HEK293 (cell line): ENCODE measurements around the gene CNOT8.

Experiments used
- CTCF ChIA-PET: fragments of 350-600 bp; formaldehyde crosslinking; extraction: SDS; loops from one replicate; lab custom pipeline; 2021; ENCODE audit warnings: antibody characterized with exemption; lab: Yijun Ruan, JAX
- POLR2A ChIA-PET: fragments of 300-600 bp; formaldehyde crosslinking; extraction: SDS; loops from one replicate; lab custom pipeline; 2020; ENCODE audit warnings: antibody characterized with exemption, inconsistent platforms; lab: Yijun Ruan, JAX
- H3K27ac ChIP-seq: fragments of 200-500 bp; sonication (Bioruptor generic); 2 replicates; pipeline ENCODE4 v1.5.1; 2014; ENCODE audit warnings: low read depth, low read length, control low read depth, inconsistent platforms; ENCODE audit errors: extremely low read depth
- H3K36me3 ChIP-seq, 2 experiments: fragments of 200-500 bp in 1 of 2; sonication (Bioruptor generic) in 1 of 2; 1 replicate in 1 of 2; 2 replicates in 1 of 2; pipeline ENCODE4 v1.5.1; 2014 to 2017; ENCODE audit warnings: inconsistent platforms in 2 of 2, low read length in 2 of 2; ENCODE audit not compliant: control insufficient read depth in 2 of 2, insufficient read depth in 1 of 2
- H3K4me1 ChIP-seq: fragments of 200-500 bp; sonication (Bioruptor generic); 2 replicates; pipeline ENCODE4 v1.5.1; 2014; ENCODE audit warnings: mild to moderate bottlenecking, low read length, inconsistent platforms; ENCODE audit not compliant: control insufficient read depth, insufficient read depth
- H3K4me3 ChIP-seq: 2 replicates; pipeline ENCODE4 v1.5.1; 2011; ENCODE audit warnings: low read depth, mild to moderate bottlenecking, control low read depth, low read length, moderate library complexity
- H3K9me3 ChIP-seq: fragments of 200-500 bp; sonication (Bioruptor generic); 2 replicates; pipeline ENCODE4 v1.5.1; 2014; ENCODE audit warnings: low read depth, low read length, inconsistent platforms; ENCODE audit not compliant: control insufficient read depth, insufficient read depth
- KLF8 ChIP-seq: fragments of 450-650 bp; formaldehyde crosslinking; IDR thresholded peaks from 2 replicates; pipeline ENCODE4 v1.5.1; 2016; ENCODE audit warnings: missing biosample characterization, missing genetic modification characterization
- KLF9 ChIP-seq: fragments of 450-650 bp; formaldehyde crosslinking; IDR thresholded peaks from 2 replicates; pipeline ENCODE4 v1.5.1; 2016; ENCODE audit warnings: missing biosample characterization, missing genetic modification characterization, low read depth
- TRIM28 ChIP-seq: IDR thresholded peaks from 2 replicates; pipeline ENCODE4 v1.6.1; 2011; ENCODE audit warnings: low read length, control low read depth, borderline replicate concordance
- WT1 ChIP-seq: fragments of 450-650 bp; formaldehyde crosslinking; IDR thresholded peaks from 2 replicates; pipeline ENCODE4 v1.5.1; 2016; ENCODE audit warnings: missing biosample characterization, missing genetic modification characterization
- ZBTB44 ChIP-seq: fragments of 450-650 bp; IDR thresholded peaks from 2 replicates; pipeline ENCODE4 v1.5.1; 2018; ENCODE audit warnings: missing biosample characterization, mild to moderate bottlenecking, missing genetic modification characterization
- ZBTB7A ChIP-seq: fragments of 450-650 bp; formaldehyde crosslinking; IDR thresholded peaks from 2 replicates; pipeline ENCODE4 v1.5.1; 2016; ENCODE audit warnings: low read depth, missing biosample characterization, missing genetic modification characterization
- ZEB2 ChIP-seq: fragments of 450-650 bp; formaldehyde crosslinking; IDR thresholded peaks from 2 replicates; pipeline ENCODE4 v1.5.1; 2016; ENCODE audit warnings: missing biosample characterization, missing genetic modification characterization
- ZNF175 ChIP-seq: fragments of 450-650 bp; formaldehyde crosslinking; IDR thresholded peaks from 2 replicates; pipeline ENCODE4 v1.5.1; 2016; ENCODE audit warnings: missing biosample characterization, missing genetic modification characterization
- ZNF19 ChIP-seq: fragments of 450-650 bp; formaldehyde crosslinking; IDR thresholded peaks from 2 replicates; pipeline ENCODE4; 2016; ENCODE audit warnings: missing biosample characterization, missing genetic modification characterization, low read depth
- ZNF214 ChIP-seq: fragments of 450-650 bp; formaldehyde crosslinking; IDR thresholded peaks from 2 replicates; pipeline ENCODE4 v1.5.1; 2017; ENCODE audit warnings: missing biosample characterization, mild to moderate bottlenecking, missing genetic modification characterization, borderline replicate concordance
- ZNF280C ChIP-seq: fragments of 450-650 bp; formaldehyde crosslinking; IDR thresholded peaks from 2 replicates; pipeline ENCODE4 v1.5.1; 2016; ENCODE audit warnings: missing biosample characterization, missing genetic modification characterization
- ZNF416 ChIP-seq: fragments of 450-650 bp; formaldehyde crosslinking; IDR thresholded peaks from 2 replicates; pipeline ENCODE4 v1.5.1; 2016; ENCODE audit warnings: missing biosample characterization, missing genetic modification characterization
- ZNF423 ChIP-seq: fragments of 450-650 bp; formaldehyde crosslinking; IDR thresholded peaks from 2 replicates; pipeline ENCODE4 v1.5.1; 2016; ENCODE audit warnings: missing biosample characterization, missing genetic modification characterization
- ZNF433 ChIP-seq: fragments of 450-650 bp; formaldehyde crosslinking; IDR thresholded peaks from 2 replicates; pipeline ENCODE4 v1.5.1; 2016; ENCODE audit warnings: missing biosample characterization, missing genetic modification characterization, low read depth
- ZNF48 ChIP-seq: fragments of 450-650 bp; formaldehyde crosslinking; IDR thresholded peaks from 2 replicates; pipeline ENCODE4 v1.5.1; 2016; ENCODE audit warnings: missing biosample characterization, missing genetic modification characterization
- ZNF510 ChIP-seq: fragments of 450-650 bp; formaldehyde crosslinking; IDR thresholded peaks from 2 replicates; pipeline ENCODE4 v1.5.1; 2018; ENCODE audit warnings: mild to moderate bottlenecking, missing genetic modification characterization, missing biosample characterization; ENCODE audit not compliant: insufficient replicate concordance
- ZNF555 ChIP-seq: fragments of 450-650 bp; formaldehyde crosslinking; conservative IDR thresholded peaks from 2 replicates; pipeline ENCODE4 v1.5.1; 2017; ENCODE audit warnings: missing biosample characterization, mild to moderate bottlenecking, missing genetic modification characterization, inconsistent platforms
- ZNF580 ChIP-seq: fragments of 450-650 bp; formaldehyde crosslinking; IDR thresholded peaks from 2 replicates; pipeline ENCODE4 v1.5.1; 2016; ENCODE audit warnings: missing biosample characterization, missing genetic modification characterization
- ZNF610 ChIP-seq: fragments of 450-650 bp; formaldehyde crosslinking; IDR thresholded peaks from 2 replicates; pipeline ENCODE4 v1.5.1; 2016; ENCODE audit warnings: missing biosample characterization, missing genetic modification characterization, borderline replicate concordance
- ZNF660 ChIP-seq: fragments of 450-650 bp; IDR thresholded peaks from 2 replicates; pipeline ENCODE4 v1.5.1; 2018; ENCODE audit warnings: missing biosample characterization, mild to moderate bottlenecking, missing genetic modification characterization
- ZNF707 ChIP-seq: fragments of 450-650 bp; formaldehyde crosslinking; IDR thresholded peaks from 2 replicates; pipeline ENCODE4 v1.5.1; 2016; ENCODE audit warnings: missing biosample characterization, missing genetic modification characterization
- ZNF776 ChIP-seq: fragments of 450-650 bp; formaldehyde crosslinking; IDR thresholded peaks from 2 replicates; pipeline ENCODE4 v1.5.0; 2017; ENCODE audit warnings: missing biosample characterization, missing genetic modification characterization, borderline replicate concordance
- ZSCAN23 ChIP-seq: fragments of 450-650 bp; formaldehyde crosslinking; IDR thresholded peaks from 2 replicates; pipeline ENCODE4 v1.5.1; 2016; ENCODE audit warnings: missing biosample characterization, missing genetic modification characterization

CNOT8 gene

GRCh38 chr5:154898210-154898609, 39.8 kb downstream of the CNOT8 start:
- H3K4me1 ChIP-seq: no peaks in the 10 kb centered on the region
- TF ChIP-seq KLF9 (tag by site-specific recombination) (no peak), ZBTB7A (tag by site-specific recombination) (no peak), ZNF423 (tag by site-specific recombination) (no peak), ZNF580 (tag by site-specific recombination) (no peak), ZNF610 (no peak), TRIM28 (no peak), KLF8 (tag by site-specific recombination) (no peak), ZNF214 (tag by site-specific recombination) (no peak), ZNF510 (tag by site-specific recombination) (no peak), ZNF707 (tag by site-specific recombination) (no peak), ZNF555 (no peak), ZNF660 (tag by site-specific recombination) (no peak), ZNF433 (no peak), ZNF175 (tag by site-specific recombination) (no peak), WT1 (tag by site-specific recombination) (no peak)
- CTCF ChIA-PET: no interaction called here
- H3K9me3 ChIP-seq: no peaks in the 10 kb centered on the region
- POLR2A ChIA-PET: no interaction called here
- peaks cover 51 to 92% of the 10 kb centered on the region in 2 experiments for H3K36me3 ChIP-seq
- no peak overlapping the region for H3K27ac ChIP-seq
- H3K4me3 ChIP-seq: no peak overlapping the region

DNA sequence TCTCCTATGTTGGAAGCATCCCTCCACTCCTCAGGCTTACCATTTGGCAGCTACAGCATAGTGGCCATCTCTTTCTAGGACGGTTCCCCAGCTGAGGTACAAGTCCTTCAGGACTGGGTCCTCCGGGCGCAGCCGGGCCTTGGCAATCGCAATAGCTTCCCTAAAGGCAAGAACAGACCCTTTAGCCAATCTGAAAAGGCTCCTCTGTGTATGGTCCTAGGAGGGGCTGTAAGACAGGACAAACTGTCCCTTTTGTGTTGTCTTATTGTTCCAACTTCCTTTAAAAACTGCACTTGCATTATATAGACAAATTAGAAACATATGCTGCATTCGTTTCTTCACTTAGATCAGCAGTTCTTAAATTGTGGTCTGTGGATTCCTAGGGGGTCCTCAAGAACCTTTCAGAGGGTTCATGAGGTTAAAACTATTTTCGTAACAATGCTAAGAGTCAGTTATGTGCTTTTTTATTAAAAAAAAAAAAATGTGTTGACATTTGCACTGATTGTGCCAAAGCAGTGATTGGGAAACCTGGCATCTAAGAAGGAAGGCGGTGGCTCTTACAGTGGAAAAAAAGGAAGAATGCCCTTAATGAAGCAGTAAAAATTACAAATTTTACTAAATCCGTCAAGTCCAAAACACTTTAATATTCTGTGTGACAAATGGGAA, 40.9 kb downstream of the CNOT8 start:
- no peaks in the 10 kb centered on the region for H3K9me3 ChIP-seq
- POLR2A ChIA-PET: no interaction called here
- peaks cover 49 to 89% of the 10 kb centered on the region in 2 experiments for H3K36me3 ChIP-seq
- TF ChIP-seq ZNF48 (tag by site-specific recombination) (no peak), ZNF776 (tag by site-specific recombination) (no peak)
- TF ChIP-seq, all 188 proteins: peak for 0
- CTCF ChIA-PET: no interaction called here
- no peak overlapping the region for H3K27ac ChIP-seq
- no peaks in the 10 kb centered on the region for H3K4me1 ChIP-seq
- H3K4me3 ChIP-seq: no peak overlapping the region

DNA sequence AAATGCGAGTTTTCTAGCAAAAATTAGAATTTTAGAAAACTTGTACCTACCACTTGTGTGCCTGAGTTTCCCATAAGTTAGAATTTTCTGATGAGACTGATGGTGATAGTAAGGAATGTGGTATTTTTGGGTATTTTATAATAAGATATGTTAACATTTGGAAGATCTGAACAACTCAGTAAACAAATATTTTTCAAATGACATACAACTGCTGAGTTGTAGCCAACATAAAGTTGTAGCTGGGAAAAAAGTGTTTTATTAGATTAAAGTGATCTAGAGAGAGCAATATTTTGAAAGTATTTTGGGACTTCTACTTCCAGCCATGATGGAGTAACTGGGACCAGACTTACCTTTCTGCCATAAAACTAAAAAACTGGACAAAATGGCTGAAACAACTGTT, 41.6 kb downstream of the CNOT8 start:
- H3K4me3 ChIP-seq: no peak overlapping the region
- ChIA-PET POLR2A (no interaction called here), CTCF (no interaction called here)
- H3K4me1 ChIP-seq: no peaks in the 10 kb centered on the region
- H3K36me3 ChIP-seq: peaks cover 49 to 92% of the 10 kb centered on the region in 2 experiments
- H3K27ac ChIP-seq: no peak overlapping the region
- no peaks in the 10 kb centered on the region for H3K9me3 ChIP-seq
- TF ChIP-seq ZSCAN23 (tag by site-specific recombination) (no peak), ZNF19 (tag by site-specific recombination) (no peak), ZNF555 (no peak), ZBTB44 (tag by site-specific recombination) (no peak), ZNF416 (tag by site-specific recombination) (no peak), ZNF280C (tag by site-specific recombination) (no peak), ZEB2 (tag by site-specific recombination) (no peak)
